IMR-90 (cell line): ENCODE data around the gene ARVCF. TPM values are rescaled to one million over a fixed set of nuclear protein-coding genes. Genes with fewer than 3 reads are reported as not detected.

Source experiments
- ATAC-seq: fragments of 200-7000 bp; cut with Tn5 transposase; 2 replicates; pipeline ENCODE4 v1.9.1; 2020; ENCODE audit warnings: low read depth, mild to moderate bottlenecking, moderate library complexity
- BruUV-seq: library from RNA; stranded (reverse); fragments of 400-500 nt; replicated peaks from 2 replicates; lab custom pipeline; 2021; lab: Mats Ljungman, UMichigan
- CTCF ChIA-PET: fragments of 300-600 bp; formaldehyde crosslinking; extraction: SDS; loops from one replicate; lab custom pipeline; 2021; ENCODE audit warnings: antibody characterized with exemption; lab: Yijun Ruan, JAX
- POLR2A ChIA-PET: fragments of 300-600 bp; sonication (Branson Sonifier 250); formaldehyde crosslinking; loops from one replicate; lab custom pipeline; 2022; ENCODE audit warnings: antibody characterized with exemption; ENCODE audit not compliant: unreplicated experiment; lab: Charles Lee
- DNase-seq: peaks from one replicate; pipeline ENCODE4 v3.0.0; 2013
- H2AFZ ChIP-seq: replicated peaks from 2 replicates; pipeline ENCODE3; 2013; ENCODE audit warnings: low read length, mild to moderate bottlenecking; ENCODE audit not compliant: poor library complexity
- H2AK5ac ChIP-seq: 2 replicates; pipeline ENCODE4 v1.6.1; 2013; ENCODE audit warnings: low read depth, low read length, inconsistent platforms
- H2AK9ac ChIP-seq: replicated peaks from 2 replicates; pipeline ENCODE3; 2013; ENCODE audit warnings: mild to moderate bottlenecking, low read depth, low read length, moderate library complexity; ENCODE audit not compliant: poor library complexity
- H2BK120ac ChIP-seq: 2 replicates; pipeline ENCODE4 v1.6.1; 2013; ENCODE audit warnings: low read depth, low read length, inconsistent platforms
- H2BK15ac ChIP-seq: 3 replicates; pipeline ENCODE4 v1.6.1; 2013; ENCODE audit warnings: low read depth, low read length, inconsistent platforms
- H2BK20ac ChIP-seq: 2 replicates; pipeline ENCODE4 v1.6.1; 2013; ENCODE audit warnings: low read depth, mild to moderate bottlenecking, inconsistent platforms, low read length, moderate library complexity
- H2BK5ac ChIP-seq: 2 replicates; pipeline ENCODE4 v1.6.1; 2013; ENCODE audit warnings: mild to moderate bottlenecking, low read depth, low read length, inconsistent platforms; ENCODE audit not compliant: poor library complexity, severe bottlenecking
- H3K14ac ChIP-seq: replicated peaks from 2 replicates; pipeline ENCODE4 v1.6.1; 2013; ENCODE audit warnings: low read depth, low read length, inconsistent platforms
- H3K18ac ChIP-seq: 2 replicates; pipeline ENCODE4 v1.6.1; 2013; ENCODE audit warnings: low read depth, low read length, control low read depth
- H3K23ac ChIP-seq: 2 replicates; pipeline ENCODE4 v1.6.1; 2013; ENCODE audit warnings: low read depth, low read length, inconsistent platforms
- H3K27ac ChIP-seq: 2 replicates; pipeline ENCODE4 v1.5.1; 2013; ENCODE audit warnings: mild to moderate bottlenecking, control low read depth, low read length; ENCODE audit not compliant: insufficient read depth
- H3K27me3 ChIP-seq: 2 replicates; pipeline ENCODE4 v1.6.1; 2013; ENCODE audit warnings: low read length; ENCODE audit not compliant: control insufficient read depth, insufficient read depth
- H3K36me3 ChIP-seq: 2 replicates; pipeline ENCODE4 v1.6.1; 2013; ENCODE audit warnings: low read length, mixed read lengths; ENCODE audit not compliant: control insufficient read depth, insufficient read depth
- H3K4ac ChIP-seq: 2 replicates; pipeline ENCODE4 v1.6.1; 2013; ENCODE audit warnings: low read depth, low read length, inconsistent platforms
- H3K4me1 ChIP-seq: 2 replicates; pipeline ENCODE4 v1.6.1; 2013; ENCODE audit warnings: low read length, mixed read lengths; ENCODE audit not compliant: control insufficient read depth, insufficient read depth
- H3K4me2 ChIP-seq: 2 replicates; pipeline ENCODE4 v1.6.1; 2013; ENCODE audit warnings: low read depth, mild to moderate bottlenecking, control low read depth, low read length, moderate library complexity
- H3K4me3 ChIP-seq: 2 replicates; pipeline ENCODE4 v1.5.1; 2013; ENCODE audit warnings: low read depth, mild to moderate bottlenecking, control low read depth, low read length, moderate library complexity; ENCODE audit not compliant: insufficient read depth
- H3K56ac ChIP-seq: 2 replicates; pipeline ENCODE4 v1.6.1; 2013; ENCODE audit warnings: low read length, inconsistent platforms; ENCODE audit not compliant: insufficient read depth; ENCODE audit errors: extremely low read depth
- H3K79me1 ChIP-seq, 2 experiments: 2 replicates each; pipeline ENCODE4 v1.6.1; 2013; ENCODE audit warnings: low read length in 2 of 2, inconsistent platforms in 1 of 2, low read depth in 1 of 2
- H3K9ac ChIP-seq: 2 replicates; pipeline ENCODE4 v1.6.1; 2013; ENCODE audit warnings: low read depth, low read length, control low read depth
- H3K9me1 ChIP-seq: 2 replicates; pipeline ENCODE4 v1.6.1; 2013; ENCODE audit warnings: low read length, inconsistent platforms; ENCODE audit not compliant: insufficient read depth
- H3K9me3 ChIP-seq: 2 replicates; pipeline ENCODE4 v1.6.1; 2013; ENCODE audit warnings: low read length; ENCODE audit not compliant: control insufficient read depth, insufficient read depth
- H4K20me1 ChIP-seq: 2 replicates; pipeline ENCODE4 v1.6.1; 2013; ENCODE audit warnings: low read length, inconsistent platforms; ENCODE audit not compliant: insufficient read depth
- H4K5ac ChIP-seq: 2 replicates; pipeline ENCODE4 v1.6.1; 2013; ENCODE audit warnings: mild to moderate bottlenecking, low read depth, low read length, control low read depth
- H4K8ac ChIP-seq, 2 experiments: 2 replicates each; pipeline ENCODE4 v1.6.1; 2013; ENCODE audit warnings: low read depth in 2 of 2, low read length in 2 of 2, control low read depth in 1 of 2, inconsistent platforms in 1 of 2
- H4K91ac ChIP-seq: 2 replicates; pipeline ENCODE4 v1.6.1; 2013; ENCODE audit warnings: low read depth, low read length, inconsistent platforms; ENCODE audit not compliant: insufficient read depth
- BHLHE40 ChIP-seq: fragments of 150-350 bp; IDR thresholded peaks from 2 replicates; pipeline ENCODE4 v1.6.1; 2016; ENCODE audit warnings: mild to moderate bottlenecking, low read depth, low read length
- CEBPB ChIP-seq: IDR thresholded peaks from 2 replicates; pipeline ENCODE4 v1.6.1; 2012; ENCODE audit warnings: low read depth, low read length, improper control_type of control experiment
- CHD1 ChIP-seq: IDR thresholded peaks from 2 replicates; pipeline ENCODE4 v1.6.1; 2012; ENCODE audit warnings: low read depth, low read length, improper control_type of control experiment
- FOS ChIP-seq: fragments of 150-350 bp; IDR thresholded peaks from 2 replicates; pipeline ENCODE4 v1.6.1; 2016; ENCODE audit warnings: low read depth, low read length
- MAFK ChIP-seq: IDR thresholded peaks from 2 replicates; pipeline ENCODE4 v1.6.1; 2012; ENCODE audit warnings: low read depth, low read length, improper control_type of control experiment
- MAZ ChIP-seq: IDR thresholded peaks from 2 replicates; pipeline ENCODE4 v1.6.1; 2012; ENCODE audit warnings: low read depth, mild to moderate bottlenecking, low read length, improper control_type of control experiment, moderate library complexity, borderline replicate concordance
- MXI1 ChIP-seq: IDR thresholded peaks from 2 replicates; pipeline ENCODE4 v1.6.1; 2012; ENCODE audit warnings: low read depth, mild to moderate bottlenecking, low read length, moderate library complexity, borderline replicate concordance
- NFE2L2 ChIP-seq: fragments of 150-350 bp; IDR thresholded peaks from 2 replicates; pipeline ENCODE4 v1.6.1; 2016; ENCODE audit warnings: low read depth, mild to moderate bottlenecking, low read length
- POLR2A ChIP-seq: IDR thresholded peaks from 2 replicates; pipeline ENCODE4 v1.6.1; 2012; ENCODE audit warnings: mild to moderate bottlenecking, low read depth, low read length
- RAD21 ChIP-seq: IDR thresholded peaks from 2 replicates; pipeline ENCODE4 v1.6.1; 2012; ENCODE audit warnings: low read length, improper control_type of control experiment
- RCOR1 ChIP-seq: IDR thresholded peaks from 2 replicates; pipeline ENCODE4 v1.6.1; 2012; ENCODE audit warnings: mild to moderate bottlenecking, low read length, improper control_type of control experiment; ENCODE audit not compliant: insufficient replicate concordance
- RFX5 ChIP-seq: IDR thresholded peaks from 2 replicates; pipeline ENCODE4 v1.8.0; 2012; ENCODE audit warnings: low read depth, mild to moderate bottlenecking, low read length, moderate library complexity
- SMC3 ChIP-seq: fragments of 150-350 bp; IDR thresholded peaks from 2 replicates; pipeline ENCODE4 v1.6.1; 2016; ENCODE audit warnings: low read depth, mild to moderate bottlenecking, antibody characterized with exemption, low read length, moderate library complexity
- USF2 ChIP-seq: fragments of 150-350 bp; IDR thresholded peaks from 2 replicates; pipeline ENCODE4 v1.6.1; 2017; ENCODE audit warnings: mild to moderate bottlenecking, antibody characterized with exemption, low read length, low read depth
- WGBS, 2 experiments: methylation state at CpG; one replicate each; pipeline versions ENCODE4 v1.1.5 to v1.1.7; 2013; ENCODE audit warnings: missing lambda C conversion rate in 2 of 2; ENCODE audit not compliant: insufficient read length in 1 of 2; ENCODE audit errors: extremely low coverage in 2 of 2; 5-methylcytosine and 5-hydroxymethylcytosine counted together
- dilution Hi-C: fragments of 300-500 bp; cut with HindIII; formaldehyde crosslinking; loops from one replicate; pipeline ENCODE4 v1.14.3; 2018; ENCODE audit warnings: low sequenced_read_pairs; ENCODE audit not compliant: unreplicated experiment
- in situ Hi-C: fragments of 300-500 bp; cut with MboI; formaldehyde crosslinking; loops from 3 replicates; pipeline ENCODE4 v1.14.3; 2019; ENCODE audit warnings: low sequenced_read_pairs, inconsistent platforms, mixed read lengths
- intact Hi-C: fragments of 100-400 bp; cut with micrococcal nuclease; formaldehyde crosslinking; loops from 2 replicates; pipeline ENCODE4 v1.10.0; 2022
- polyA plus RNA-seq, 3 experiments: library from polyadenylated mRNA; depleted of rRNA; stranded (reverse); fragments of >200 nt; gene quantifications; 2 replicates each; pipeline ENCODE4 v1.2.3, GENCODE V29; 2012; ENCODE audit warnings: low replicate concordance in 1 of 3
- total RNA-seq: library from RNA; depleted of rRNA; stranded (reverse); fragments of >200 nt; gene quantifications from 2 replicates; pipeline ENCODE4 v1.2.3, GENCODE V29; 2012
- TF ChIP-seq, protein P1 (sequence below): conservative IDR thresholded peaks from 2 replicates; pipeline ENCODE4 v1.5.1; 2012; ENCODE audit warnings: mild to moderate bottlenecking, low read depth, low read length, improper control_type of control experiment

ARVCF gene
- total and polyA plus RNA-seq, 2 of the 4 experiments (the other 2 are of a cell fraction): 8.6 to 14.1 TPM

DNA sequence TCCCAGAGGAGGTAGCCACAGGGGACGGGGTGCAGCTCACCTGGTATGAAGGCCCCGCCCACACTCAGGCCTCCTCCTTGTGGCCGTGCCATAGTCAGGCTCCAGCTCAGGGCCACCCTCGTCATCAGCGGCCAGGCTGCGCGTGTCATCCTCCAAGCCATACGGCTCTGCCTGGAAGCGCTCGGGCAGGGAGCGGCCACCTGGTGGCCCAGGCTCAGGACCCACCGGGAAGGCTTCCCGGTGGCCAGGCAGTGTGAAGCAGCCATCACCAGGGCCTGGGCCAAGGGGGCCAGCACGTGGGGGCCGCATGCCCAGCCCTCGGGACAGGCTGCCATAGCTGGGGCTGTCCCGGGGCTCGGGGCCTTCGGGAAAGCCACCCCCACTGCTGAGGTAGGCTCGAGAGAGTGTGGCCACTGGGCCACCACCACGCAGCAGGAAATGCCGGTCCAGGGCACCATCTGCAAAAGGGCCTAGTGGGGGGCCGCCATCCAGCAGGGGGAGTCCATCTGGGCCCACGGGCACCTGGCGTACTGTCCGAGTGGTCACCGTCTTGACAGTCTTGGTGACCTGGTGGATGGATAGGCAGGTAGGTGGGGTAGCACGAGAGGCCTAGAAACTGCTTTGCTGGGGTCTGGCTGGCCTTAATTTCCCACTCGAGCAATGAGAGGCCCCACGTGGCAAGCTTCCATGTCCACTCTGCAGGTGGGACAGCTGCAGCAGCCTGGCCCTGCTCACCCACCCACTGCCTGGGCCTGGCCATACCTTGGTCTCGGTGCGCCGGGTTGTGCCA is 35.3 kb downstream of the ARVCF start:
- no peak overlapping the region for H2AFZ ChIP-seq
- in situ Hi-C loops (no loop called here), dilution Hi-C loops (no loop called here), intact Hi-C loops (no loop called here)
- H2BK20ac ChIP-seq: no peak overlapping the region
- ATAC-seq (no peak), DNase-seq (no peak)
- POLR2A ChIA-PET: no interaction called here
- no peak overlapping the region for H3K9ac ChIP-seq
- peaks cover 4 to 35% of the 10 kb centered on the region in 2 experiments; a peak in 3 of 4 replicates for H3K79me1 ChIP-seq
- H2BK5ac ChIP-seq: no peak overlapping the region
- H4K91ac ChIP-seq: no peak overlapping the region
- no TSS peak for BruUV-seq
- H3K27me3 ChIP-seq: no peaks in the 10 kb centered on the region
- no peak overlapping the region for H3K18ac ChIP-seq
- H2BK15ac ChIP-seq: no peak overlapping the region
- H3K27ac ChIP-seq: no peak overlapping the region
- no peak overlapping the region for H3K4me2 ChIP-seq
- no peak overlapping the region for H2BK120ac ChIP-seq
- 93% methylated on average over 22 of the region's 33 CpGs; no CpG with 5 or more reads in 1 of the 2 experiments for WGBS, 2 experiments
- peaks cover 12% of the 10 kb centered on the region for H3K36me3 ChIP-seq
- peaks cover 13% of the 10 kb centered on the region for H3K4me1 ChIP-seq
- H4K8ac ChIP-seq: no peak overlapping the region
- H3K9me3 ChIP-seq: no peaks in the 10 kb centered on the region
- H2AK9ac ChIP-seq: no peak overlapping the region
- H4K20me1 ChIP-seq: peaks cover 15% of the 10 kb centered on the region; the same call in 1 of the 2 replicates
- no peak overlapping the region for H2AK5ac ChIP-seq
- CTCF ChIA-PET: no interaction called here
- no peak overlapping the region for H3K23ac ChIP-seq
- H3K9me1 ChIP-seq: peaks cover 17% of the 10 kb centered on the region
- no peak overlapping the region for H4K5ac ChIP-seq
- no peak overlapping the region for H3K4me3 ChIP-seq
- no peak overlapping the region for H3K14ac ChIP-seq
- H3K56ac ChIP-seq: no peak overlapping the region
- H3K4ac ChIP-seq: no peak overlapping the region
- TF ChIP-seq RCOR1 (no peak), MAFK (no peak), POLR2A (no peak), CEBPB (no peak), RAD21 (no peak), MAZ (no peak), BHLHE40 (no peak), MXI1 (no peak), USF2 (no peak), FOS (no peak), SMC3 (no peak), CHD1 (no peak), NFE2L2 (no peak), RFX5 (no peak)
- TF ChIP-seq, protein P1, sequence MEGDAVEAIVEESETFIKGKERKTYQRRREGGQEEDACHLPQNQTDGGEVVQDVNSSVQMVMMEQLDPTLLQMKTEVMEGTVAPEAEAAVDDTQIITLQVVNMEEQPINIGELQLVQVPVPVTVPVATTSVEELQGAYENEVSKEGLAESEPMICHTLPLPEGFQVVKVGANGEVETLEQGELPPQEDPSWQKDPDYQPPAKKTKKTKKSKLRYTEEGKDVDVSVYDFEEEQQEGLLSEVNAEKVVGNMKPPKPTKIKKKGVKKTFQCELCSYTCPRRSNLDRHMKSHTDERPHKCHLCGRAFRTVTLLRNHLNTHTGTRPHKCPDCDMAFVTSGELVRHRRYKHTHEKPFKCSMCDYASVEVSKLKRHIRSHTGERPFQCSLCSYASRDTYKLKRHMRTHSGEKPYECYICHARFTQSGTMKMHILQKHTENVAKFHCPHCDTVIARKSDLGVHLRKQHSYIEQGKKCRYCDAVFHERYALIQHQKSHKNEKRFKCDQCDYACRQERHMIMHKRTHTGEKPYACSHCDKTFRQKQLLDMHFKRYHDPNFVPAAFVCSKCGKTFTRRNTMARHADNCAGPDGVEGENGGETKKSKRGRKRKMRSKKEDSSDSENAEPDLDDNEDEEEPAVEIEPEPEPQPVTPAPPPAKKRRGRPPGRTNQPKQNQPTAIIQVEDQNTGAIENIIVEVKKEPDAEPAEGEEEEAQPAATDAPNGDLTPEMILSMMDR: no peak
